Activated CD4-positive, alpha-beta T cell treated with anti-CD3 and anti-CD28 coated beads, Interleukin-2, amount 10 ng/mL, durations not matched to agents 24 days and 14 days (primary cell): Measurements from ENCODE around the gene ABCA7. TPM values are rescaled to one million over a fixed set of nuclear protein-coding genes. Genes with fewer than 3 reads are reported as not detected.

Source experiments
- DNase-seq: peaks from one replicate; pipeline ENCODE4 v3.0.0; 2022
- H3K27ac Mint-ChIP-seq: one replicate; pipeline ENCODE4 v1.8.0; 2022; ENCODE audit warnings: mild to moderate bottlenecking, mixed read lengths
- H3K27me3 Mint-ChIP-seq: one replicate; pipeline ENCODE4 v1.8.0; 2022; ENCODE audit warnings: mixed read lengths
- H3K36me3 Mint-ChIP-seq: one replicate; pipeline ENCODE4 v1.8.0; 2022; ENCODE audit warnings: low read depth, mild to moderate bottlenecking, mixed read lengths
- H3K4me1 Mint-ChIP-seq: one replicate; pipeline ENCODE4 v1.8.0; 2021; ENCODE audit warnings: mixed read lengths
- H3K4me3 Mint-ChIP-seq: one replicate; pipeline ENCODE4 v1.8.0; 2022; ENCODE audit warnings: mild to moderate bottlenecking, moderate library complexity, mixed read lengths
- H3K9me3 Mint-ChIP-seq: one replicate; pipeline ENCODE4 v1.8.0; 2021; ENCODE audit warnings: mixed read lengths
- intact Hi-C: fragments of 100-400 bp; cut with micrococcal nuclease; formaldehyde crosslinking; loops from one replicate; pipeline ENCODE4 v1.15.1; 2023
- total RNA-seq: library from RNA; stranded (reverse); gene quantifications from 2 replicates; pipeline ENCODE4 v1.2.3, GENCODE V29; 2022

ABCA7 gene
- total RNA-seq, 1 donor from 2014 or later: 15.8 TPM

GRCh38 chr19:999379-999719, 40.6 kb upstream of the ABCA7 start:
- H3K27ac Mint-ChIP-seq: no peak overlapping the region
- intact Hi-C loops: no loop called here
- peaks cover 9% of the 10 kb centered on the region for H3K4me1 Mint-ChIP-seq
- H3K36me3 Mint-ChIP-seq: peaks cover 5% of the 10 kb centered on the region
- no peak for DNase-seq
- peak overlapping the region; percentile 5 for H3K4me3 Mint-ChIP-seq
- H3K9me3 Mint-ChIP-seq: no peaks in the 10 kb centered on the region
- peaks cover 36% of the 10 kb centered on the region for H3K27me3 Mint-ChIP-seq

GRCh38 chr19:1000095-1000494, 39.8 kb upstream of the ABCA7 start, which contains the start of gene GRIN3B:
Gene GRIN3B, plus strand, starts transcription at chr19:1000419. Its CDS starts 19 bp downstream, at chr19:1000438.
- DNase-seq: peak; percentile 87
- peaks cover 9% of the 10 kb centered on the region for H3K4me1 Mint-ChIP-seq
- peak within 1 kb of the TSS; percentile 44 for H3K4me3 Mint-ChIP-seq
- intact Hi-C loops: no loop called here
- peak within 1 kb of the TSS; percentile 48 for H3K27ac Mint-ChIP-seq
- H3K36me3 Mint-ChIP-seq: peaks cover 5% of the 10 kb centered on the region
- peaks cover 36% of the 10 kb centered on the region for H3K27me3 Mint-ChIP-seq
- H3K9me3 Mint-ChIP-seq: no peaks in the 10 kb centered on the region

GRCh38 chr19:1000591-1001537, 39.0 kb upstream of the ABCA7 start:
- no peaks in the 10 kb centered on the region for H3K9me3 Mint-ChIP-seq
- intact Hi-C loops: loop anchor here (1.0 kb wide), 2 partner anchors 80 to 231 kb away; no protein-coding TSS in a partner anchor
- H3K27ac Mint-ChIP-seq: peak overlapping the region; percentile 48
- peaks cover 5% of the 10 kb centered on the region for H3K36me3 Mint-ChIP-seq
- peak overlapping the region; percentile 44 for H3K4me3 Mint-ChIP-seq
- no peak for DNase-seq
- peaks cover 10% of the 10 kb centered on the region for H3K4me1 Mint-ChIP-seq
- peaks cover 36% of the 10 kb centered on the region for H3K27me3 Mint-ChIP-seq

GRCh38 chr19:1001538-1002166, 38.3 kb upstream of the ABCA7 start:
- Mint-ChIP-seq H3K27me3 (peaks cover 32% of the 10 kb centered on the region), H3K4me1 (peaks cover 6% of the 10 kb centered on the region), H3K4me3 (peak overlapping the region; percentile 44), H3K27ac (no peak overlapping the region), H3K9me3 (no peaks in the 10 kb centered on the region), H3K36me3 (peaks cover 2% of the 10 kb centered on the region)
- DNase-seq: peak; percentile 93
- intact Hi-C loops: loop anchor here (1.0 kb wide), 2 partner anchors 80 to 231 kb away; no protein-coding TSS in a partner anchor

GRCh38 chr19:1002600-1002999, 37.3 kb upstream of the ABCA7 start:
- Mint-ChIP-seq H3K4me3 (no peak overlapping the region), H3K4me1 (peaks cover 5% of the 10 kb centered on the region), H3K9me3 (no peaks in the 10 kb centered on the region), H3K27ac (no peak overlapping the region), H3K36me3 (peaks cover 8% of the 10 kb centered on the region), H3K27me3 (peaks cover 27% of the 10 kb centered on the region)
- intact Hi-C loops: no loop called here
- no peak for DNase-seq

- H3K4me3 Mint-ChIP-seq: no peak overlapping the region
- no peaks in the 10 kb centered on the region for H3K9me3 Mint-ChIP-seq
- intact Hi-C loops: no loop called here
- no peak for DNase-seq
- H3K4me1 Mint-ChIP-seq: peaks cover 5% of the 10 kb centered on the region
- H3K36me3 Mint-ChIP-seq: peaks cover 8% of the 10 kb centered on the region
- no peak overlapping the region for H3K27ac Mint-ChIP-seq
- H3K27me3 Mint-ChIP-seq: peaks cover 20% of the 10 kb centered on the region
Measured at GRCh38 chr19:1003283-1003682, 36.6 kb upstream of the ABCA7 start.

GRCh38 chr19:1004204-1004802, 35.6 kb upstream of the ABCA7 start:
- no peaks in the 10 kb centered on the region for H3K9me3 Mint-ChIP-seq
- intact Hi-C loops: no loop called here
- peaks cover 13% of the 10 kb centered on the region for H3K27me3 Mint-ChIP-seq
- peaks cover 10% of the 10 kb centered on the region for H3K36me3 Mint-ChIP-seq
- DNase-seq: no peak
- H3K4me3 Mint-ChIP-seq: no peak overlapping the region
- H3K27ac Mint-ChIP-seq: no peak overlapping the region
- H3K4me1 Mint-ChIP-seq: peaks cover 3% of the 10 kb centered on the region

- Mint-ChIP-seq H3K9me3 (no peaks in the 10 kb centered on the region), H3K4me3 (no peak overlapping the region), H3K36me3 (peaks cover 15% of the 10 kb centered on the region), H3K27me3 (peaks cover 8% of the 10 kb centered on the region), H3K27ac (no peak overlapping the region), H3K4me1 (peaks cover 3% of the 10 kb centered on the region)
- intact Hi-C loops: no loop called here
- no peak for DNase-seq
Measured at GRCh38 chr19:1004803-1005664, 34.9 kb upstream of the ABCA7 start.

GRCh38 chr19:1006711-1007398, 33.1 kb upstream of the ABCA7 start:
- Mint-ChIP-seq H3K4me1 (peaks cover 2% of the 10 kb centered on the region), H3K27me3 (peaks cover 3% of the 10 kb centered on the region), H3K9me3 (no peaks in the 10 kb centered on the region), H3K4me3 (no peak overlapping the region), H3K36me3 (peaks cover 19% of the 10 kb centered on the region), H3K27ac (no peak overlapping the region)
- no peak for DNase-seq
- intact Hi-C loops: no loop called here

GRCh38 chr19:1007399-1008251, 32.3 kb upstream of the ABCA7 start:
- H3K36me3 Mint-ChIP-seq: peaks cover 19% of the 10 kb centered on the region
- H3K9me3 Mint-ChIP-seq: no peaks in the 10 kb centered on the region
- intact Hi-C loops: no loop called here
- peaks cover 2% of the 10 kb centered on the region for H3K27me3 Mint-ChIP-seq
- H3K4me1 Mint-ChIP-seq: peaks cover 2% of the 10 kb centered on the region
- no peak overlapping the region for H3K4me3 Mint-ChIP-seq
- no peak for DNase-seq
- H3K27ac Mint-ChIP-seq: no peak overlapping the region

- no peaks in the 10 kb centered on the region for H3K9me3 Mint-ChIP-seq
- no peak for DNase-seq
- no peaks in the 10 kb centered on the region for H3K27me3 Mint-ChIP-seq
- H3K4me1 Mint-ChIP-seq: peaks cover 2% of the 10 kb centered on the region
- intact Hi-C loops: no loop called here
- H3K27ac Mint-ChIP-seq: no peak overlapping the region
- no peak overlapping the region for H3K4me3 Mint-ChIP-seq
- peaks cover 19% of the 10 kb centered on the region for H3K36me3 Mint-ChIP-seq
Measured at GRCh38 chr19:1008268-1009040, 31.5 kb upstream of the ABCA7 start.
